ENCODE measurements around the gene MCOLN2. TPM values are rescaled to one million over a fixed set of nuclear protein-coding genes. Genes with fewer than 3 reads are reported as not detected.
A peak's percentile ranks its signal among the peaks of the same experiment; 100 is the strongest.

Gene MCOLN2
- total and polyA plus RNA-seq, 2 of the 8 experiments (the other 6 are each of a cell fraction or from before 2014, with no cell fraction given): 1.7 to 6.1 TPM

DNA sequence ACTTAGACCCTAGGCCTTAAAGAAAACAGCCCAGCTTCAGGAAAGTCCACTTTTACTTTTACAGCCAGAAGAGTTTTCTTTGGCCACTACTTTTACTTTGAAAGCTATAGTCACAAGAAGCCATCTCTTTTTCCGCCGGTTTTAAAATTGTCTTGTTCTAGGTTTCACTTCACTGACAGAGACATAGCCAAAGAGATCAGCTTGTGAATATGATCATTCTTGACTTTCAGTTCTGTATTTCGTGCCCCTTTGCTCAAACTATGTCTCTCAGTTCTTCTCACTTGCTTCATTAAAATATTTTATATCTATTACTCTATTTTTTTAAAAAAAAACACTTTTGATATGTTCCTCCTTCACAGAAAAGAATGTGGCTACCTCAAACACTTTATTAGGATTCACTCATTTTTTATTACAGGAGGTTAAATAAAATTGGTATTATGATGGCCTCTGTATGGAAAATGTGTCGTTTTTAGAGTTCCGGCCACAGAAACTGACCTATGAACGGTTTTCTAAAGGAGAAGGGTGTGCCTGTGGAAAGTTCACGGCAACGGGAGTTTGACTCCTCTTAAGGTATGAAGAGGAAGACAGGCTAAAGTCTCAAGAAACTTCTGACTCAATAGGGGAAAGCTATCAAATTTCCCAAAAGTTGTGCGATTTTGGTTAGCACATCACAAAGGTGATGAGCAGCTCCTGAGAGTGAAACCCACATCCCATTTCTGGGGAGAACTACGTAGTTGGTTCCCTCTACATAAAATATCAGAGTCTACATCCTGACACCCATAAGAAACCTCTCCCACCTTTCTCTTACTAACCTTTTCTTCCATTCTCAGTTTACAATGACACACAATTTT, 1.2 kb downstream of the MCOLN2 start:
- Histone ChIP-seq H4K91ac (replicated peaks; ENCODE audit: insufficient read length, low read length) (no peak overlapping the region), H4K20me1 (replicated peaks in 1 of 2; ENCODE audit: control insufficient read depth in 1 of 2, insufficient read depth in 2 of 2, low read length in 2 of 2) (peaks cover 0 to 3% of the 10 kb centered on the region in 2 experiments), H4K8ac (ENCODE audit: extremely low read depth, insufficient read depth, low read length) (no peak overlapping the region), H2AK5ac (ENCODE audit: low read depth, low read length) (no peak overlapping the region), H2BK5ac (ENCODE audit: low read depth, low read length) (no peak overlapping the region), H2BK120ac (replicated peaks; ENCODE audit: low read depth, low read length) (no peak overlapping the region), H3K79me1 (ENCODE audit: low read depth, low read length) (no peaks in the 10 kb centered on the region), H3K9ac (replicated peaks in 1 of 4; ENCODE audit: extremely low read depth in 1 of 4, low read depth in 3 of 4, low read length in 3 of 4) (no peak overlapping the region), H3K4me1 (replicated peaks in 1 of 4; ENCODE audit: control insufficient read depth in 3 of 4, insufficient read depth in 4 of 4, low read length in 3 of 4) (peaks cover 0 to 2% (median 0%) of the 10 kb centered on the region in 4 experiments; a peak in 2 of 7 replicates), H2BK15ac (ENCODE audit: low read length) (no peak overlapping the region), H3K4ac (replicated peaks; ENCODE audit: insufficient read length, low read depth, low read length) (no peak overlapping the region), H4K5ac (ENCODE audit: insufficient read length, low read depth, low read length) (no peak overlapping the region), H3K27me3 (replicated peaks in 1 of 4; ENCODE audit: control insufficient read depth in 3 of 4, extremely low read depth in 1 of 4, insufficient read depth in 3 of 4, low read length in 3 of 4) (peaks cover 19 to 43% (median 32%) of the 10 kb centered on the region in 4 experiments), H3K4me3 (ENCODE audit: extremely low read depth in 1 of 4, insufficient read depth in 2 of 4, low read depth in 3 of 4, low read length in 4 of 4) (peak overlapping the region in 2 of 4 experiments; percentile 50 to 64; a peak in 3 of 8 replicates), H3K9me3 (ENCODE audit: insufficient read depth in 2 of 2, low read depth in 1 of 2, low read length in 1 of 2) (no peaks in the 10 kb centered on the region), H3K14ac (ENCODE audit: insufficient read length) (no peak overlapping the region), H3K4me2 (ENCODE audit: insufficient read depth in 1 of 2, low read depth in 2 of 2, low read length in 2 of 2) (peak overlapping the region in 1 of 2 experiments; percentile 73; a peak in 2 of 4 replicates), H2AFZ (ENCODE audit: low read length) (no peak overlapping the region), H2BK12ac (ENCODE audit: low read depth, low read length) (no peak overlapping the region), H2BK20ac (ENCODE audit: low read length) (no peak overlapping the region), H3K79me2 (ENCODE audit: control insufficient read depth in 1 of 2, insufficient read depth in 2 of 2, low read length in 2 of 2) (no peaks in the 10 kb centered on the region), H3K23me2 (ENCODE audit: low read depth, low read length) (peaks cover 12% of the 10 kb centered on the region), H3K23ac (ENCODE audit: insufficient read length) (no peak overlapping the region), H3K36me3 (ENCODE audit: control insufficient read depth in 2 of 4, insufficient read depth in 4 of 4, low read length in 3 of 4) (no peaks in the 10 kb centered on the region), H3K27ac (ENCODE audit: low read depth, low read length) (no peak overlapping the region), H3K18ac (ENCODE audit: extremely low read depth, low read length) (no peak overlapping the region), H3K56ac (replicated peaks; ENCODE audit: insufficient read length, low read depth, low read length) (no peak overlapping the region)
- no peak for DNase-seq (ENCODE audit: low read depth in 1 of 2, low spot score in 2 of 2)
- TF ChIP-seq NRF1 (IDR thresholded peaks at IDR 0.05; ENCODE audit: low read depth, low read length) (no peak), MAFK (IDR thresholded peaks at IDR 0.05; ENCODE audit: low read depth, low read length) (no peak), CHD1 (IDR thresholded peaks at IDR 0.05; ENCODE audit: low read depth, low read length) (no peak), SP4 (IDR thresholded peaks at IDR 0.05; ENCODE audit: low read length) (no peak), RNF2 (IDR thresholded peaks at IDR 0.05; ENCODE audit: borderline replicate concordance, low read depth, low read length, missing control alignments, poor library complexity, severe bottlenecking) (no peak), HDAC6 (IDR thresholded peaks at IDR 0.05; ENCODE audit: low read depth, low read length) (no peak), SRF (IDR thresholded peaks at IDR 0.05; ENCODE audit: low read depth, low read length) (no peak), CBX8 (IDR thresholded peaks at IDR 0.05; ENCODE audit: borderline replicate concordance, low read depth, low read length) (no peak), HDAC2 (IDR thresholded peaks at IDR 0.05; ENCODE audit: borderline replicate concordance in 1 of 2, low read depth in 2 of 2, low read length in 2 of 2) (no peak)
- POLR2A ChIA-PET (ENCODE audit: partially characterized antibody): interaction anchor here (1.1 kb wide), 1 partner anchor 294 kb away, joined by 3 read pairs; no protein-coding TSS in a partner anchor
- CTCF ChIA-PET (ENCODE audit: partially characterized antibody): interaction anchor here (0.8 to 2.1 kb wide), 2 partner anchors 8 to 51 kb away, joined by 3 to 8 read pairs; no protein-coding TSS in a partner anchor
- FAIRE-seq: no peak
- 82% methylated on average over 10 of the region's 10 CpGs; no CpG with 5 or more reads in 1 of the 2 experiments for WGBS, 2 experiments (ENCODE audit: extremely low coverage in 1 of 2, insufficient coverage in 1 of 2, insufficient read length in 1 of 2, insufficient replicate concordance in 2 of 2, low coverage in 1 of 2, low lambda C conversion rate in 2 of 2, missing lambda C conversion rate in 1 of 2)

Measured in H1 (cell line).